Measurements from ENCODE around the gene TMEM263. TPM values are rescaled to one million over a fixed set of nuclear protein-coding genes. Genes with fewer than 3 reads are reported as not detected.
A peak's percentile ranks its signal among the peaks of the same experiment; 100 is the strongest.

TMEM263 gene
- total and polyA plus RNA-seq, 2 of the 13 experiments (the other 11 are each of a cell fraction or from before 2014, with no cell fraction given) = 25.9 to 58.6 TPM

DNA sequence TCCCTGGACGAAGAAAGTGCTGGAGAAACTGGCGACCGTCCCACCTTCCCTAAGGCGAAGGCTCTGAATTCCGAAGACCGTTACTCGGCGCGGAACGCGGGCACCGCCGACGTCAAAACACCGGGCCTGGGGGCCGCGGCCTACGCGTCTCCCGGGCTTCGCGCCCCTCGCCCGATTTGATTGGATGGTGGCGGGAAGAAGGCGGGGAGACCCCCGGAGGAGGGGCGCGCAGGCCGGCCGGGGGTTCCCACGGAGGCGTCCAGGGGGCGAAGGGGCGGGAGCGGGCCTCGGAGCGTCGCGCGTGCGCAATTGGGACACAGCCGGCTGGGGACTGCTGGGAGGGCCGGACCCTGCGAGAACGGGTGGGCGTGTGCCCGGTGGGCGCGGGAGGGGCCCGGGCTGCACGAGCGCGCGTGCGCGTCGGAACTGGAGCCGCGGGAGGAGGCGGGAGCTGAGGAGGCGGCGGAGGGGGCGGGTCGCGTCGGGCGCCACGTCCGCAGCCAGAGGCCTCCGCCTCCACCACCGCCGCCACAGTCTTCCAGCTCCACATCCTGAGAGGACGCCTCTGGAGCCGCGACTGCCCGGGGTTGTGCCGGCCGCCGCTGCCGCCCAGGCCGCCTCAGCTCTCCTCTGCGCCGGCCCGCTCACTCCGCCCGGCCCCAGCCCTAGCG, at the start of gene TMEM263 (continued):
- TF ChIP-seq, protein P1, sequence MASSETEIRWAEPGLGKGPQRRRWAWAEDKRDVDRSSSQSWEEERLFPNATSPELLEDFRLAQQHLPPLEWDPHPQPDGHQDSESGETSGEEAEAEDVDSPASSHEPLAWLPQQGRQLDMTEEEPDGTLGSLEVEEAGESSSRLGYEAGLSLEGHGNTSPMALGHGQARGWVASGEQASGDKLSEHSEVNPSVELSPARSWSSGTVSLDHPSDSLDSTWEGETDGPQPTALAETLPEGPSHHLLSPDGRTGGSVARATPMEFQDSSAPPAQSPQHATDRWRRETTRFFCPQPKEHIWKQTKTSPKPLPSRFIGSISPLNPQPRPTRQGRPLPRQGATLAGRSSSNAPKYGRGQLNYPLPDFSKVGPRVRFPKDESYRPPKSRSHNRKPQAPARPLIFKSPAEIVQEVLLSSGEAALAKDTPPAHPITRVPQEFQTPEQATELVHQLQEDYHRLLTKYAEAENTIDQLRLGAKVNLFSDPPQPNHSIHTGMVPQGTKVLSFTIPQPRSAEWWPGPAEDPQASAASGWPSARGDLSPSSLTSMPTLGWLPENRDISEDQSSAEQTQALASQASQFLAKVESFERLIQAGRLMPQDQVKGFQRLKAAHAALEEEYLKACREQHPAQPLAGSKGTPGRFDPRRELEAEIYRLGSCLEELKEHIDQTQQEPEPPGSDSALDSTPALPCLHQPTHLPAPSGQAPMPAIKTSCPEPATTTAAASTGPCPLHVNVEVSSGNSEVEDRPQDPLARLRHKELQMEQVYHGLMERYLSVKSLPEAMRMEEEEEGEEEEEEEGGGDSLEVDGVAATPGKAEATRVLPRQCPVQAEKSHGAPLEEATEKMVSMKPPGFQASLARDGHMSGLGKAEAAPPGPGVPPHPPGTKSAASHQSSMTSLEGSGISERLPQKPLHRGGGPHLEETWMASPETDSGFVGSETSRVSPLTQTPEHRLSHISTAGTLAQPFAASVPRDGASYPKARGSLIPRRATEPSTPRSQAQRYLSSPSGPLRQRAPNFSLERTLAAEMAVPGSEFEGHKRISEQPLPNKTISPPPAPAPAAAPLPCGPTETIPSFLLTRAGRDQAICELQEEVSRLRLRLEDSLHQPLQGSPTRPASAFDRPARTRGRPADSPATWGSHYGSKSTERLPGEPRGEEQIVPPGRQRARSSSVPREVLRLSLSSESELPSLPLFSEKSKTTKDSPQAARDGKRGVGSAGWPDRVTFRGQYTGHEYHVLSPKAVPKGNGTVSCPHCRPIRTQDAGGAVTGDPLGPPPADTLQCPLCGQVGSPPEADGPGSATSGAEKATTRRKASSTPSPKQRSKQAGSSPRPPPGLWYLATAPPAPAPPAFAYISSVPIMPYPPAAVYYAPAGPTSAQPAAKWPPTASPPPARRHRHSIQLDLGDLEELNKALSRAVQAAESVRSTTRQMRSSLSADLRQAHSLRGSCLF (CRISPR knock-in tag; IDR thresholded peaks at IDR 0.05; ENCODE audit: borderline replicate concordance) = no peak
- TF ChIP-seq ZNF20 (CRISPR knock-in tag; IDR thresholded peaks at IDR 0.05) (0 out of 2 replicates have a peak, but pooled peaks have one; percentile 13), KMT2A (CRISPR knock-in tag; IDR thresholded peaks at IDR 0.05) (peak; percentile 67; the same call in 1 of the 2 replicates), CHCHD3 (CRISPR knock-in tag; IDR thresholded peaks at IDR 0.05) (no peak), ZNF501 (CRISPR knock-in tag; IDR thresholded peaks at IDR 0.05) (peak; percentile 88), PCBP2 (optimal IDR thresholded peaks at IDR 0.05; ENCODE audit: low read depth, low read length, poor library complexity, severe bottlenecking) (no peak), KDM2A (CRISPR knock-in tag; IDR thresholded peaks at IDR 0.05; ENCODE audit: borderline replicate concordance, low read depth) (peak; percentile 57), ZNF431 (CRISPR knock-in tag; IDR thresholded peaks at IDR 0.05; ENCODE audit: borderline replicate concordance, low read depth) (peak; percentile 17; the same call in 1 of the 2 replicates), ZNF350 (CRISPR knock-in tag; IDR thresholded peaks at IDR 0.05; ENCODE audit: borderline replicate concordance, low read depth) (peak; percentile 72; the same call in 1 of the 2 replicates), ZSCAN21 (CRISPR knock-in tag; IDR thresholded peaks at IDR 0.05; ENCODE audit: borderline replicate concordance) (peak; percentile 81; the same call in 1 of the 2 replicates), ZNF484 (CRISPR knock-in tag; IDR thresholded peaks at IDR 0.05; ENCODE audit: borderline replicate concordance, low read depth) (no peak), ESRRA (CRISPR knock-in tag; IDR thresholded peaks at IDR 0.05; ENCODE audit: low read depth) (0 out of 2 replicates have a peak, but pooled peaks have one; percentile 48)
- TF ChIP-seq, protein P2, sequence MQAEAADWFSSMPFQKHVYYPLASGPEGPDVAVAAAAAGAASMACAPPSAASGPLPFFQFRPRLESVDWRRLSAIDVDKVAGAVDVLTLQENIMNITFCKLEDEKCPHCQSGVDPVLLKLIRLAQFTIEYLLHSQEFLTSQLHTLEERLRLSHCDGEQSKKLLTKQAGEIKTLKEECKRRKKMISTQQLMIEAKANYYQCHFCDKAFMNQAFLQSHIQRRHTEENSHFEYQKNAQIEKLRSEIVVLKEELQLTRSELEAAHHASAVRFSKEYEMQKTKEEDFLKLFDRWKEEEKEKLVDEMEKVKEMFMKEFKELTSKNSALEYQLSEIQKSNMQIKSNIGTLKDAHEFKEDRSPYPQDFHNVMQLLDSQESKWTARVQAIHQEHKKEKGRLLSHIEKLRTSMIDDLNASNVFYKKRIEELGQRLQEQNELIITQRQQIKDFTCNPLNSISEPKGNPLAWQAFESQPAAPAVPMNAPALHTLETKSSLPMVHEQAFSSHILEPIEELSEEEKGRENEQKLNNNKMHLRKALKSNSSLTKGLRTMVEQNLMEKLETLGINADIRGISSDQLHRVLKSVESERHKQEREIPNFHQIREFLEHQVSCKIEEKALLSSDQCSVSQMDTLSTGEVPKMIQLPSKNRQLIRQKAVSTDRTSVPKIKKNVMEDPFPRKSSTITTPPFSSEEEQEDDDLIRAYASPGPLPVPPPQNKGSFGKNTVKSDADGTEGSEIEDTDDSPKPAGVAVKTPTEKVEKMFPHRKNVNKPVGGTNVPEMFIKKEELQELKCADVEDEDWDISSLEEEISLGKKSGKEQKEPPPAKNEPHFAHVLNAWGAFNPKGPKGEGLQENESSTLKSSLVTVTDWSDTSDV (CRISPR knock-in tag; IDR thresholded peaks at IDR 0.05) = no peak; the same call in 1 of the 2 replicates
- TF ChIP-seq, protein P3, sequence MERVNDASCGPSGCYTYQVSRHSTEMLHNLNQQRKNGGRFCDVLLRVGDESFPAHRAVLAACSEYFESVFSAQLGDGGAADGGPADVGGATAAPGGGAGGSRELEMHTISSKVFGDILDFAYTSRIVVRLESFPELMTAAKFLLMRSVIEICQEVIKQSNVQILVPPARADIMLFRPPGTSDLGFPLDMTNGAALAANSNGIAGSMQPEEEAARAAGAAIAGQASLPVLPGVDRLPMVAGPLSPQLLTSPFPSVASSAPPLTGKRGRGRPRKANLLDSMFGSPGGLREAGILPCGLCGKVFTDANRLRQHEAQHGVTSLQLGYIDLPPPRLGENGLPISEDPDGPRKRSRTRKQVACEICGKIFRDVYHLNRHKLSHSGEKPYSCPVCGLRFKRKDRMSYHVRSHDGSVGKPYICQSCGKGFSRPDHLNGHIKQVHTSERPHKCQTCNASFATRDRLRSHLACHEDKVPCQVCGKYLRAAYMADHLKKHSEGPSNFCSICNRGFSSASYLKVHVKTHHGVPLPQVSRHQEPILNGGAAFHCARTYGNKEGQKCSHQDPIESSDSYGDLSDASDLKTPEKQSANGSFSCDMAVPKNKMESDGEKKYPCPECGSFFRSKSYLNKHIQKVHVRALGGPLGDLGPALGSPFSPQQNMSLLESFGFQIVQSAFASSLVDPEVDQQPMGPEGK (CRISPR knock-in tag; IDR thresholded peaks at IDR 0.05) = peak; percentile 89
- TF ChIP-seq, protein P4, sequence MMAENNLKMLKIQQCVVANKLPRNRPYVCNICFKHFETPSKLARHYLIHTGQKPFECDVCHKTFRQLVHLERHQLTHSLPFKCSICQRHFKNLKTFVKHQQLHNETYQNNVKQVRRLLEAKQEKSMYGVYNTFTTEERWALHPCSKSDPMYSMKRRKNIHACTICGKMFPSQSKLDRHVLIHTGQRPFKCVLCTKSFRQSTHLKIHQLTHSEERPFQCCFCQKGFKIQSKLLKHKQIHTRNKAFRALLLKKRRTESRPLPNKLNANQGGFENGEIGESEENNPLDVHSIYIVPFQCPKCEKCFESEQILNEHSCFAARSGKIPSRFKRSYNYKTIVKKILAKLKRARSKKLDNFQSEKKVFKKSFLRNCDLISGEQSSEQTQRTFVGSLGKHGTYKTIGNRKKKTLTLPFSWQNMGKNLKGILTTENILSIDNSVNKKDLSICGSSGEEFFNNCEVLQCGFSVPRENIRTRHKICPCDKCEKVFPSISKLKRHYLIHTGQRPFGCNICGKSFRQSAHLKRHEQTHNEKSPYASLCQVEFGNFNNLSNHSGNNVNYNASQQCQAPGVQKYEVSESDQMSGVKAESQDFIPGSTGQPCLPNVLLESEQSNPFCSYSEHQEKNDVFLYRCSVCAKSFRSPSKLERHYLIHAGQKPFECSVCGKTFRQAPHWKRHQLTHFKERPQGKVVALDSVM (CRISPR knock-in tag; IDR thresholded peaks at IDR 0.05) = no peak
